Parathyroid adenoma (tissue), 2 donors: Measurements from ENCODE around the gene FXR2.

Source experiments
- H2AFZ ChIP-seq: fragments of 300-600 bp; sonication (generic); one replicate; pipeline ENCODE4 v1.7.0; 2017; ENCODE audit warnings: antibody characterized with exemption, mild to moderate bottlenecking
- H3K27ac ChIP-seq: fragments of 300-600 bp; sonication (generic); one replicate; pipeline ENCODE4 v1.7.0; 2017
- H3K27me3 ChIP-seq: fragments of 300-600 bp; sonication (generic); one replicate; pipeline ENCODE4 v1.7.0; 2017; ENCODE audit warnings: low read length; ENCODE audit not compliant: control insufficient read depth, insufficient read depth
- H3K36me3 ChIP-seq: fragments of 300-600 bp; sonication (generic); one replicate; pipeline ENCODE4 v1.7.0; 2017; ENCODE audit warnings: low read length; ENCODE audit not compliant: control insufficient read depth, insufficient read depth
- H3K4me1 ChIP-seq: fragments of 300-600 bp; sonication (generic); one replicate; pipeline ENCODE4 v1.7.0; 2017; ENCODE audit warnings: control low read depth
- H3K4me2 ChIP-seq: fragments of 300-600 bp; sonication (generic); one replicate; pipeline ENCODE4 v1.7.0; 2017; ENCODE audit warnings: low read length
- H3K4me3 ChIP-seq: fragments of 300-600 bp; sonication (generic); one replicate; pipeline ENCODE4 v1.7.0; 2017; ENCODE audit warnings: low read depth, low read length
- H3K79me2 ChIP-seq: fragments of 300-600 bp; sonication (generic); one replicate; pipeline ENCODE4 v1.7.0; 2017; ENCODE audit warnings: control low read depth
- H3K9ac ChIP-seq: fragments of 300-600 bp; sonication (generic); one replicate; pipeline ENCODE4 v1.7.0; 2017; ENCODE audit warnings: mild to moderate bottlenecking
- H3K9me3 ChIP-seq: fragments of 300-600 bp; sonication (generic); one replicate; pipeline ENCODE4 v1.7.0; 2017; ENCODE audit warnings: low read length; ENCODE audit not compliant: control insufficient read depth
- TF ChIP-seq, protein P1 (sequence below): fragments of 300-600 bp; sonication (generic); IDR thresholded peaks from one replicate; pipeline ENCODE4 v1.7.0; 2017; ENCODE audit warnings: antibody characterized with exemption, mild to moderate bottlenecking
- donor health status: primary hyperparathyroidism.

The FXR2 gene

DNA sequence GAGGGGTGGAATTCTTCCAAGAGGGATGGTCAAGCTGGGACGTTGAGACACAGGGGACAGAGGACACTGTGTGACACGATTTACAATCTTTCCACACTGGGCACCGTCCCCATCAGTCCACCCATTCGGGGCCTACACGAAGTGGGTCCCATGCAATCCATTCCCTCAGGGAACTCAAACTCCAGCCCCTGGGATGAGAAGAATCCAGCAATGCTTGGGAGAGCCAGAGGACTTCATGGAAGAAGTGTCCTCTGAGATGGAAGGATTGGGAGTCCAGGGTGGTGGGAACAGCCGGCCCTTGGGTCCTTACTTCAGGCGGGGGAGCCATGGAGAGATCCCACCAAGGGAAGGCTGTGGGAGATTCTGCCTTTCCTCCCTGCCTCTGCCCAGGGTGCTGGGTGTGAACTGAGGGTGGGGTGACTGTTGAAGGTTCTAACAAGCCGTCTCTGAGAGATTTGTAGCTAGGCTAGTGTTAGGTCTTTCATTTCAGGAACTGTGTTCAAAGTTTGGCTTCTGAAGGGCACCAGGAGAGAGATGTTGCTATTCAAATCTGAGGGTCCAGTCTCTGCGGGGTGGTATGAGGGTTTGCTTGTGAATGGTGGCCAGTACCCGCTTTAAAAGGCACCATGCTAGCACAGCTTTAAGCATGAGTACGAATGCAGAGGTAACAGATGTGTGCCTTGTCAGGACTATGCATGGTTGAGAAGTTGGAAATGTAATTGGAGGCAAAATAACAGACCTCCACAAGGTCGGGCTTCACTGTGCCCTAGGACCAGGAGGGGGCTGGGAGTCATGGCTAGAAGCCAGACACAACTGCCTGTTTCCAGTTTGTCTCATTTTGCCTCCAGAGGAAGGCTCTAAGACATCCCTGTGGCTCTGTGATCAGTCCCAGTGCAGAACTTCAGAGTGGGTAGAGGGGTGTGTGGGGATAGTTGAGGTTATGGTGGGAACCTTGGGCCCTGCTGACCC lies 38.0 kb upstream of the FXR2 start:
- Histone ChIP-seq H3K9me3 (no peaks in the 10 kb centered on the region), H2AFZ (no peak overlapping the region), H3K4me1 (peaks cover 3% of the 10 kb centered on the region), H3K4me2 (no peak overlapping the region), H3K9ac (no peak overlapping the region), H3K27ac (no peak overlapping the region), H3K36me3 (no peaks in the 10 kb centered on the region), H3K4me3 (no peak overlapping the region), H3K79me2 (no peaks in the 10 kb centered on the region), H3K27me3 (no peaks in the 10 kb centered on the region)
- TF ChIP-seq, protein P1, sequence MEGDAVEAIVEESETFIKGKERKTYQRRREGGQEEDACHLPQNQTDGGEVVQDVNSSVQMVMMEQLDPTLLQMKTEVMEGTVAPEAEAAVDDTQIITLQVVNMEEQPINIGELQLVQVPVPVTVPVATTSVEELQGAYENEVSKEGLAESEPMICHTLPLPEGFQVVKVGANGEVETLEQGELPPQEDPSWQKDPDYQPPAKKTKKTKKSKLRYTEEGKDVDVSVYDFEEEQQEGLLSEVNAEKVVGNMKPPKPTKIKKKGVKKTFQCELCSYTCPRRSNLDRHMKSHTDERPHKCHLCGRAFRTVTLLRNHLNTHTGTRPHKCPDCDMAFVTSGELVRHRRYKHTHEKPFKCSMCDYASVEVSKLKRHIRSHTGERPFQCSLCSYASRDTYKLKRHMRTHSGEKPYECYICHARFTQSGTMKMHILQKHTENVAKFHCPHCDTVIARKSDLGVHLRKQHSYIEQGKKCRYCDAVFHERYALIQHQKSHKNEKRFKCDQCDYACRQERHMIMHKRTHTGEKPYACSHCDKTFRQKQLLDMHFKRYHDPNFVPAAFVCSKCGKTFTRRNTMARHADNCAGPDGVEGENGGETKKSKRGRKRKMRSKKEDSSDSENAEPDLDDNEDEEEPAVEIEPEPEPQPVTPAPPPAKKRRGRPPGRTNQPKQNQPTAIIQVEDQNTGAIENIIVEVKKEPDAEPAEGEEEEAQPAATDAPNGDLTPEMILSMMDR, result no peak

DNA sequence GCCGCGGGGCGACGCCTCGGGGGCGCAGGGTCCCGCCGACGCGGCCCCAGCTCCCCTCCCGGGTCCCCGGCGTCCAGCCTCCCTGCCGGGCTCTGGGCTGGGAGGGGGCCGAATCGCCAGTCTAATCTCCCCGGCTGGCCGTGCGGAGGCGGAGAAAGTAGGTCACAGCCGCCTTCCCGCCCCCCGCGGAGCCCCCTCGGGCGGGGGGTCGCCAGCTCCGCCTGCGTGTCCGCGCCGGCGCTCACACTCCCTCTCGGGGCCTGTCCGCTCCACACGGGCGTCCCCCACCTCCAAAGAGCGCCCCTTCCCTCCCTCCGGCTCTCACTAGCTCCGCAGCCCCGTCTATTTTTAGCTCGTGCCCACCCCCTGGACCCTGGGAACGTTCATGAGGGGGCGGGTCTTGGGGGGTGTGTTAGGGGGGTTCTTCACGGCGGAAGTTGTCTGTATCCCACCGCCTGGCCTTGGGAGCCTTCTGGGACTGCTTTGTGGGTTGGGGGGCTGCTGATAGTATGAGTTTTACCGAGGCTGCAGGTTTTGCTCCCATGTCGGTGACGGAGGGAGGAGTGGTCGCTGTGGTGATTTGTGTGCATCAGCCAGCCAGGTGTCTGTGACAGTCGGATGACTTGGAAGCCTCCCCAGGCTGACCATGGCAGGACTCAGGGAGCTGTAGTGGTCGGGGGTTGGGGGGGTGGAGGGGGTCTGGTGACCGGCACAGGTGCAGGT lies 37.1 kb upstream of the FXR2 start:
- Histone ChIP-seq H3K36me3 (no peaks in the 10 kb centered on the region), H2AFZ (peak overlapping the region; percentile 90), H3K9me3 (no peaks in the 10 kb centered on the region), H3K4me1 (peaks cover 3% of the 10 kb centered on the region), H3K79me2 (no peaks in the 10 kb centered on the region), H3K9ac (no peak overlapping the region), H3K27me3 (no peaks in the 10 kb centered on the region), H3K4me2 (peak overlapping the region; percentile 90), H3K4me3 (peak overlapping the region; percentile 45), H3K27ac (no peak overlapping the region)
- TF ChIP-seq, protein P1, result no peak

DNA sequence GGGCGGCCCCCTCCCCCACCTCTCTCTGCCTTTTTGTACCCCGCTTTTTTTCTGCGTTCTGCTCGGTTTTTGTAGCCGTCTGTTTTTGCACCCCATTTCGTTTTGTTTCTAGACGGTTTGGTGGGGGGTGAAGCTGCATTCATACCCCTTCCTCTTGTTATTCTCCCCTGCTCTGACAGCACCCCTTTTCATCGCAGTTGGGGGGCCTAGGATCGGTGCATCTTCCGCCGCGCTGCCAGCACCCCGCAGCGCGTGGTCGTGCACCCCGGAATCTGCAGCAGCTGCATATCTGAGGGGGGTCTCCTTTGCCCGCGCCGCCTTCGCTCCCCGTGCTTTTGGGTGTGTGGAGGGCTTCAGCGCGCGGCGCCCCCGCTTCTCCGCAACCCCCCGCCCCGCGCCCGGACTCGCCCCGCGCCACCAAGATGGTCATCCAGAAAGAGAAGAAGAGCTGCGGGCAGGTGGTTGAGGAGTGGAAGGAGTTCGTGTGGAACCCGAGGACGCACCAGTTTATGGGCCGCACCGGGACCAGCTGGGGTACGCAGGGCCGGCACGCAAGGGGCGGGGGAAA lies 36.5 kb upstream of the FXR2 start:
- Histone ChIP-seq H2AFZ (peak overlapping the region; percentile 90), H3K36me3 (no peaks in the 10 kb centered on the region), H3K9ac (no peak overlapping the region), H3K4me2 (peak overlapping the region; percentile 90), H3K27ac (no peak overlapping the region), H3K9me3 (no peaks in the 10 kb centered on the region), H3K79me2 (no peaks in the 10 kb centered on the region), H3K4me3 (peak overlapping the region; percentile 45), H3K27me3 (no peaks in the 10 kb centered on the region), H3K4me1 (peaks cover 3% of the 10 kb centered on the region)
- TF ChIP-seq, protein P1, result no peak

DNA sequence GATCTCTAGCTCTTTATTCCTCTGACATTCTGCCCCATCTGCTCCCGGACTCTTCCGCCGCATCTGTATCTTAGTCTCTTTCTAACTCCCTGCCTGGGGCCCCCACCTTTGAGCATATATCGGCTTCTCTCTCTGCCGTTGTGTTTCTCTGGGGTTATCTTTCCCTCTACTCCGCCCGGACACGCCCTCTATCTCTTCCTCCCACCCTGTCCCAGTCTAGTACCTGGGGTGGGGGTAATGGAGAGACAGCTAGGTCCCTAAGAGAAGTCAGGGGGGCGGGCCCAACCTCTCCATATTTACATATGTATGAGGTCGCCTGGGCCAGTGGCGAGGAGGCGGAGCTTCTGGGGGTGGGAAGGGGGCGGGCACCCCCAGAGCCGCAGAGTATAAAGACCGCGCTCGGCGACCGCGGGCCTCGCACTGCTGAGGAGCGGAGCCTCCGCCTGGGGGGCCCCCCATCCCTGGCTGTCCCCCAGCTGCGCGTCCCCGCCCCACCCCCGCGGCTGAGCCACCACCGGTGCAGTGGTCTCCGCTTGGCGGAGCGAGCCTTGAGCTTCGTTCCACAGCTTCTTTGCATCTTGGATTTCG lies 35.9 kb upstream of the FXR2 start, which contains the start of gene ATP1B2:
ATP1B2 (plus strand) TSS at position 418 of the 588 bp plus-strand sequence. CDS start 593 bp downstream, outside the sequence.
- Histone ChIP-seq H3K4me2 (peak within 1 kb of the TSS; percentile 90), H3K36me3 (no peaks in the 10 kb centered on the region), H3K27me3 (no peaks in the 10 kb centered on the region), H3K4me1 (peaks cover 3% of the 10 kb centered on the region), H2AFZ (peak within 1 kb of the TSS; percentile 90), H3K9me3 (no peaks in the 10 kb centered on the region), H3K79me2 (no peaks in the 10 kb centered on the region), H3K4me3 (peak within 1 kb of the TSS; percentile 45), H3K9ac (no peak within 1 kb of the TSS), H3K27ac (no peak within 1 kb of the TSS)
- TF ChIP-seq, protein P1, result no peak
